Urothelium cell line (cell line): Measurements from ENCODE around the gene PRKG2.
"Not testable (repeated sequence)": the region's sequence is repeated elsewhere in the genome, so short reads cannot be mapped to it uniquely, and the experiment has no call there.

Experiments used
- DNase-seq: peaks from one replicate; pipeline ENCODE4 v3.0.0; 2011; ENCODE audit warnings: low spot score, mixed read lengths
- FAIRE-seq: peaks from 2 replicates; lab custom pipeline; 2011; peaks lifted over from hg19 to GRCh38; lab: Jason Lieb, UNC

Gene PRKG2

GRCh38 chr4:81164126-81164525, 50.9 kb downstream of the PRKG2 start:
- DNase-seq, result no peak
- no peak for FAIRE-seq

DNA sequence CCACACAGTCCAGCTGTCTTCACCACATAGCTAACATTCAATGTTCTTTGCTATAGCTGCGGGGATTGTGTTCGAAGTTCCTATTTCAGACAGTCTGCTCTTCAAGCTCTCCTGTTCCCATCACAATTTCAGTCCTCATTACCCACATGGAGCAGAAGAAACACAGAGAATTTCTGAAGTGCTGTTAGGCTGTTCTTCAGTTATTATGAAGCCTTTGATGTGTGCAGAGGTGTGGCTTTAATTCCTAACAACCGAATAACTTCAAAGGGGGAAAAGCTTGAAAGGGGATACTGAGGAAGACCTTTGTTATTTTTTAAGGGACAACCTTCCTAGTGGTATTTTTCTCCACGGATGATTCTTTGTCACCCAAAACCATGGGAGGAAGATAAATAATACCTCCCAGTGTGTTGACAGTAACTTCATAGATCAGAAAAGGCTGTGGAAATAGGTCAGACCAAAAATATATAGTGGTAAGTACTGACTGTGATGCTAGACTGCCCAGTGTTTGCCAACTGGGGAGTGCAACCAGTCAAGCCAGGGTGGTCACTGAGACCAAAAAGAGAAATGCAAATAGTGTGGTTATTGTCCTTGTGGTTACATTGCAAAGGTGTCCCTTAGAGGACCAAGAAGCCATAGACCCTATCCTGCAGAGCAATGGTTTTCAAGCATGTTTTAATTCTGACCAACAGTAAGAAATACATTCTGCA, 52.1 kb downstream of the PRKG2 start:
- DNase-seq (no peak), FAIRE-seq (no peak)

- FAIRE-seq, DNase-seq: not testable (repeated sequence)
Measured at GRCh38 chr4:81153714-81154323, 61.2 kb downstream of the PRKG2 start.

DNA sequence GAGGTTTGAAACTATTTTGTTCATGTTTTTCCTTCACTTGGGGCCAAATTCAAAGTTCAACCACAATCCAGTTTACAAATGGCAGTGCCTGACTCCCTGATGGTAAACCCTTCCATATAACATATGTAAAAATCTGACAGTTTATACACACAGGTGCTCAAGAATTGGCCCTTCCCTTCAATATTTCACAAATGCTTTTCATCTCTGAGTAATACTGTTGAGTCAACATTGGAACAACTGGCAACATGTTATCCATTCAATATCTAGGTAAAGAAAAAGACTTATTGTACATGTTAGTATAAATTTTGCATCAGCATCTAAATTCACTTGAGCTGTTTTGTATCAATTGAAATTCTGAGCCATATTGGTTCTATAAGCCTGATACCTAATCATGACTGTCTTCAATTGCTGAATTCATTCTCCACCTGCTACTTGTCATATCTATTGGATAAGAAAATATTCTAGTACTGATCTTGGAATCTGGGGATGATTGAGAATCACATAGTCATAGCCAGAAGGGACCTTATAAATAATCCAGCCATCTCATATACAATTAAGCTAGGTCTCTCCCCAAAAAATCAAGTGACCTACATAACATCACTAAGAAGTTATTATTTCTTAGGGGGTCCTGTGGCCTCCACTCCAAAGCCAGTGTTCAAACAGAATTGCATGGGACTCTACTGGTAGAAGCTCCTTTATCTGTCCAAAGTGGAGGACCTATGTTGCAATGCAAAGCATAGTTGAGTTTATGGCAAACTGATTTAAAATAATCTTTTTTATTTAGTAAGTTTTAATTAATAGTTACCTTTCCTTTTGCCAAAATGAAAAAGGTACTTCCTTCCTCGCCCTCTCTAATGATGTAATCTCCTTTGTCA, 61.9 kb downstream of the PRKG2 start:
- no peak for DNase-seq
- no peak for FAIRE-seq

- FAIRE-seq (no peak), DNase-seq (no peak)
Measured at GRCh38 chr4:81149976-81150375, 65.0 kb downstream of the PRKG2 start.

DNA sequence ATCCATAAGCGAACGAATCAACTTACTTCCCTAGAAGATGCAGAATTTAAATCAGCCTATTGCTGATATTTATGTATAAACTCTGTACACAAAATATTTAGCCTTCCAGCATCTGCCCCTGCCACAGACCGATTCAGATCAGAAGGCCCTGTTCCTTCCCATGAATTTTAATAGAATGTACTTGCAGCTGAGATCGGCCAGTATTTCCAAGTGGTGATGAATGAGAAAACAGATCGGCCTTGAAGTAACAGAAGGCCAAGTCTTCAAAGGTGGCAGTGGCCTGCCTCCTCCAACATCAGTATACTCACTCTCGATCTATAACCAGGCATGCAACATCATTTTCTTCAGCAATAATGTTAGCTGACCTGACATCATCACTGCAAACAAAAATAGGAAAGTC, 66.4 kb downstream of the PRKG2 start:
- DNase-seq, result no peak
- FAIRE-seq, result no peak

DNA sequence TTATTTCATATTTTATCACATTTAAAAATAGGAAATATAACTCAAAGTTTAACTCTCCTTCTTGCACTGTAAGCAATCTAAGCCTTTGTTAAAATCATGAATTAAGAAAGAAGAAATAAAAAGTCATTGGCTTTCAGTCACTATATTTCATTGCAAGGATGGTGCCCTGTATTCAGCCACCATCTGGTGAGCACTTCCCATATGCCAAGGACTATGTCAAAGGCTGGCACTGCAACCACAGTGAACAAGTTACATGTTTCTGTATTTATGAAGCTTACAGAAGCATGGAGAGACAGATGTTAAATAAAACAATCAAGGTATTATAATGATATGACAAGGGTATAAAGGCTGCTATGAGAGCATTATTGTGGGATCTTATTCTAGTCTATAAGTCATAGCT, 68.6 kb downstream of the PRKG2 start:
- FAIRE-seq (no peak), DNase-seq (no peak)

GRCh38 chr4:81143183-81143582, 71.8 kb downstream of the PRKG2 start:
- DNase-seq (no peak), FAIRE-seq (no peak)

GRCh38 chr4:81142744-81143143, 72.3 kb downstream of the PRKG2 start:
- no peak for FAIRE-seq

DNA sequence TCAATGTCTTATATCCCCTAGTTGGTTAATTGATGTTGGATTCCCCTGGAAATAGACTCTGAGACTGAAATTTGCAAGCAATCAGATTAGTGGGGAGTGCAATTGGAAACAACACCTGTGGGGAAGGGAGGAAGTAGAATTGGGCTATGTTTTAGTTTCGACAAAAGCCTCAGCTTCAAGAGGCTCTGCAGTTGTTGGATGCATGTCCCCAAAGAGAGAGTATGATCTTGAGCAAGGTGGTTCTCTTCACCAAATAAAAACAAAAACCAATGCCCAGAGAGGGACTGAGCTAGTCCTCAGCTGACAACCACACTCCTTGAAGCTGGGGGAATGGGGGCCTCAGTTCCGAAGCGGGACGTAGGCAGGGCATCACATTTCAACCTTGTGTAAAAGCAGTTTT, 77.1 kb downstream of the PRKG2 start:
- FAIRE-seq (no peak), DNase-seq (no peak)

More at GRCh38 chr4:81142744-81143143, 72.3 kb downstream of the PRKG2 start:
- DNase-seq, result no peak

DNA sequence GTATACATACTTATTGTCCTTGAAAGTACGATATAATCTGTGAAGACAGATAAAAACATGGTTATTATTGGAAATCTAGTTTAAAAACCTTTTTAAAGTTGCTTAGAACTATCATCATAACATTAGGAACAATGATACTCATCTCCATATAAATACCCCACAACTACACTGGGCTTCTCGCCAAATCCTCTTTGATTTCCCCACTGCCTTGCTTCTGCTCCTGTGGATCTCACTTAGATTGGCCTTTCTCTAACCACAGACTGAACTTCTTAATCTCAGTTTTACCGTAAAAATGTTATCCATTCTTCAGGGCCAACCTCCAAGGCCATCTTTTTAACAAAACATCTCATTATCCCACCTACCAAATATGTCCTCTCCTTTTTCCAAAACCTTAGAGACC, 77.6 kb downstream of the PRKG2 start:
- no peak for FAIRE-seq
- no peak for DNase-seq

DNA sequence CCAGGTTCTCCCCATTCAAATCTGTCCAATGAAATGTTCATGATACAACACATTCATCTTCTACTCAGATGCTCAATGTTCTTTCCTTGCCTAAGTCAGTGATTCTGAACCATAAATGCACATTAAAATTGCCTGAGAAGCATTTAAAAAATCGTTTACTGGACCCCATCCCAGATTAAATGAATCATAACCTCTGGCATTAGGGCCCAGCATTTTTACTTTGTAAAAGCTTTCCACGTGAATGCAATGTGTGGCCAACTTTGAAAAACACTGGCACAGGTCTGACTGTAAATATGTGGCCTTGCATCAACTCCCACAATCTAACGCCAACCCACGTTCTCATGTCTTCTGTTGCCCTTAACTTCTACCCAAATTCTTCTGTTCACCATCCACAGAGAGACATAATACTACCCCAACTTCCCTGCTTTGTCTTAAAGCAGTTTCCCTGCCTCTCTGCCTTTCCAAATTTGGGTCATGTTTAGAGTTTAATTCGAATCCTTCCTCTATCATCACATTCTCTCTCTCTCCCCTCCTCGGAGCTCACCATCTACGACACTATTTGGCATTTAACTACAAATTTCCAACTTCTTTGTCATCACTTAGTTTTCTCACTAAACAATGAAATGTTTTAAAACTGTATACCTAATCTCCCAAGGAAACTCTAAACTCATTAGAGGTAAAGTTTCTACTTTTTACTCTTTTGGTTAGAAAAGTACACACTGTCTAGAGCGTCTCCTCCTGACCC, 78.7 kb downstream of the PRKG2 start:
- no peak for FAIRE-seq
- DNase-seq, result no peak

GRCh38 chr4:81135501-81135900, 79.5 kb downstream of the PRKG2 start:
- FAIRE-seq (no peak), DNase-seq (no peak)

DNA sequence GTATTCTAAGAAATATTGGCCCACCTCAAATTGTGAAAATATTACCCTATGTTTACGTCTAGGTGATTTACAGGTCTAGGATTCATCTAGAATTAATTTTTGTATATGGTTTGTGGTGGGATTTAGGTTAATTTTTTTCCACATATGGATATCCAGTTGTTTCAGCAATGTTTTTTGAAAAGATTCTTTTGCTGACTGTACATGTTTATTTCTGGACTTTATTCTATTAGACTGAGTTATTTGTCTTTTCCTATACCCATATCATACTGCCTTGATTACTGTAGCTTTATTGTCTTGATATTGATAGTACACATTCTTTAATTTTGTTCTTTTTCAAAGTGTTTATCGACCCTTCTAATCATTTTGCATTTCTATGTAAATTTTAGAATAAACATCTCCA, 83.5 kb downstream of the PRKG2 start:
- DNase-seq (no peak), FAIRE-seq (no peak)

- no peak for FAIRE-seq
- no peak for DNase-seq
Measured at GRCh38 chr4:81131066-81131465, 84.0 kb downstream of the PRKG2 start.

DNA sequence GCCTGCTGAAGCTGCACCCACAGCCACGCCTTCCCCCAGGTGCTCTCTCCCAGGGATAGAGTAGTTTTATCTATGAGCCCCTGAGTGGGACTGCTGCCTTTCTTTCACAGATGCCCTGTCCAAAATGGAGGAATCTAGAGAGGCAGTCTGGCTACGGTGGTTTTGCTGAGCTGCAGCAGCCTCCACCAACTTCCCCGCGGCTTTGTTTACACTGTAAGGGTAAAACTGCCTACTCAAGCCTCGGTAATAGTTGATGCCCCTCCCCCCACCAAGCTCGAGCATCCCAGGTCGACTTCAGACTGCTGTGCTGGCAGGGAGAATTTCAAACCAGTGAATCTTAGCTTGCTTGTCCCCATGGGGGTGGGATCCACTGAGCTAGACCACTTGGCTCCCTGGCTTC, 84.5 kb downstream of the PRKG2 start:
- DNase-seq (no peak), FAIRE-seq (peak; percentile 30)

DNA sequence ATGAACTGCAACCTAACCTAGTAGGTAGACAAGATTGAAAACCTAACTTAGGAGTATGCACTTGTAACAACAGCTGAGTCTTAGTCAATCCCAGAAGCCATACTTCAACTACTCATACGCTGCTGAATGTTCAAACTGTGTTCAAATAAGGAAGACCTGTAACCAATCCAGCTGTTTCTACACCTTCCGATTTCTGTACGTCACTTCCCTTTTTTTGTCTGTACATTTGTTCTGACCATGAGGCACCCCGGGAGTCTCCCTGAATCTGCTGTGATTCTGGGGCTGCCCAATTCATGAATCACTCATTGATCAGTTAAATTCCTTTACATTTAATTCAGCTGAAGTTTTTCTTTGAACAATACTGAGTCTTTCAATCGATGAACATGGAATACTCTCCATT, 95.0 kb downstream of the PRKG2 start:
- FAIRE-seq, result no peak
- DNase-seq, result no peak

GRCh38 chr4:81118086-81118485, 96.9 kb downstream of the PRKG2 start:
- no peak for FAIRE-seq

GRCh38 chr4:81116566-81116965, 98.5 kb downstream of the PRKG2 start:
- DNase-seq (no peak), FAIRE-seq (no peak)

More at GRCh38 chr4:81118086-81118485, 96.9 kb downstream of the PRKG2 start:
- no peak for DNase-seq

- DNase-seq, result no peak
- no peak for FAIRE-seq
Measured at GRCh38 chr4:81113024-81113423, 102.0 kb downstream of the PRKG2 start.

DNA sequence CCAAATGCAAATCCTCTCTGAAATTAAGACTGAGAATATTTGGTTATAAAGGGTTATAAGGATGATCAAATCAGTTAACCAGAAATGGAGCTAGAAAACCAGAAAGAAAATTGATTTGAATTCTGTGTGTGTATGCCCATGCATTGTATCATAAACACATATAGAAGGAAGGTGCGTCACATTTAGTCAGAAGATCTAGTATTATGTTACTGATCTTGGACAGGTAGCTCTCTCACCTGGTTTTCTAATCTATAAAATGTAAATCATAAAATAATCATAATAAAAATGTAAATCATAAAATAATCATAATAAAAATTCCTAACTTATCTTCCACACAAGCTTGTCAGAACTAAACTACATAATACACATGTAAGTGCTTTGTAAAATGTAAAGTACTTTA, 105.7 kb downstream of the PRKG2 start:
- no peak for DNase-seq
- FAIRE-seq, result no peak
